ENCODE measurements around the gene MEOX1.

DNA sequence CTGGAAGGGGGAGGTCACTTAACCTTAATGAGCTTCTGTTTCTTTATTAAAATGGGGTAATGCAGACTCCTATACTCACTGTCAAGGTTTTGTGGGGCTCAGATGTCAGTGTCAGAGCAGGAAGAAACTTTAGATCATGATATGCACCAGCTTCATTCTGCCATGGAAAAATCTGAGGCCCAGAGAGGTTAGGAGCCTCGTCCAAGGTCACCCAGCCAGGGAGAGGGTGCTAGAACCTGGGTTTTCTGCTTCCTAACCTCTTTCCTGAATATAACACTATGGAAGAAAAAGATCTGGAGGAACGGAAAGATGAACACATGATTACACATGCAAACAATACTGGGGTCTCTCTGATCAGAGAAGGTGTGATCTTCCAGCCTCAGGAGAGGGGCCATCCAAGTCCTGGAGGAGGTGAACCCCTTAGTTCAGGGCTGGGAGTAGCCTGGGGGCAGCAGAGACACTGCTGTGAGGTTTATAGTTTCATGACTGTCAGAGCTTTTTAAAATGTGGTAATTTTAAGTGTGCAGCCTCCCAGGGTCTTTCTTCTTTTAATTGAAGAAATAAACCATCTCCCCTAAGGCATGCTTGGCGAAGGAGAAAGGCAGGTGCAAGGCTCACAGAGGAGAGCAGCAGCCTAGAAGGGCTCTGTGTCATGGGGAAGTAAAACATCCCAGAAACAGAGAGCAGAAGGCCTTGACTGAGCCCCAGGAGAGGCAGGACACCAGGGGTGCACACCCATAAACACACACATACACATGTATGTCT, 10.2 kb upstream of the MEOX1 start:
- no peak for TF ChIP-seq POLR2A (IDR thresholded peaks at IDR 0.05; ENCODE audit: low read length)
- no peak for TF ChIP-seq GATA1 (IDR thresholded peaks at IDR 0.05; ENCODE audit: low read depth, low read length)

All from erythroblast (primary cell).